Measurements from ENCODE around the gene ADAMTS17. TPM values are rescaled to one million over a fixed set of nuclear protein-coding genes. Genes with fewer than 3 reads are reported as not detected.
A peak's percentile ranks its signal among the peaks of the same experiment; 100 is the strongest.

ADAMTS17 gene
- total RNA-seq, 6 experiments from 2014 or later: 14.6 to 34.7 (median 24.2) TPM

DNA sequence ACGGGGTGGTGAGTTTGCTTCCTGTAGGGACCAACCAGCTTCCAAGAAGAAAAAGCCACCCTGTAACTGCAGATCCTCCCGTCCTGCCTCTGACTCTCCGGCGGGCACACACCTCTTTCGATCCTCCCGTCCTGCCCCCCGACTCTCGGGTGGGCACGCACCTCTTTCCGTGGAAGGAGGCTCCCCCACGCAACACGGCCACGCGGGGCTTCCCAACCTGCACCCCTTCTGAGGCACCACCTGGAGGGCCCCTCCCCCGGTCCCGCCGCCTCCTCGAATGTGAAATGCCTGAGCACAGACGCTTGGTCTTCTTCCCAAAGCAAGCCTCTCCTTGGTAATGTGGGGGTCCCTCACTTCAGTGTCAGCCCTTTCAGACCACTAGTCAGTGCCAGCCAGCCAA lies 7.3 kb downstream of the ADAMTS17 start:
- TF ChIP-seq, protein P1, sequence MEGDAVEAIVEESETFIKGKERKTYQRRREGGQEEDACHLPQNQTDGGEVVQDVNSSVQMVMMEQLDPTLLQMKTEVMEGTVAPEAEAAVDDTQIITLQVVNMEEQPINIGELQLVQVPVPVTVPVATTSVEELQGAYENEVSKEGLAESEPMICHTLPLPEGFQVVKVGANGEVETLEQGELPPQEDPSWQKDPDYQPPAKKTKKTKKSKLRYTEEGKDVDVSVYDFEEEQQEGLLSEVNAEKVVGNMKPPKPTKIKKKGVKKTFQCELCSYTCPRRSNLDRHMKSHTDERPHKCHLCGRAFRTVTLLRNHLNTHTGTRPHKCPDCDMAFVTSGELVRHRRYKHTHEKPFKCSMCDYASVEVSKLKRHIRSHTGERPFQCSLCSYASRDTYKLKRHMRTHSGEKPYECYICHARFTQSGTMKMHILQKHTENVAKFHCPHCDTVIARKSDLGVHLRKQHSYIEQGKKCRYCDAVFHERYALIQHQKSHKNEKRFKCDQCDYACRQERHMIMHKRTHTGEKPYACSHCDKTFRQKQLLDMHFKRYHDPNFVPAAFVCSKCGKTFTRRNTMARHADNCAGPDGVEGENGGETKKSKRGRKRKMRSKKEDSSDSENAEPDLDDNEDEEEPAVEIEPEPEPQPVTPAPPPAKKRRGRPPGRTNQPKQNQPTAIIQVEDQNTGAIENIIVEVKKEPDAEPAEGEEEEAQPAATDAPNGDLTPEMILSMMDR (IDR thresholded peaks at IDR 0.05): no peak
- no peak for TF ChIP-seq POLR2A (IDR thresholded peaks at IDR 0.05)
- intact Hi-C loops (cut with DNase I): loop anchor here in 1 of 2 donors (10.0 kb wide), 1 partner anchor 400 kb away; no protein-coding TSS in a partner anchor
- Histone ChIP-seq H3K4me1 (no peaks in the 10 kb centered on the region), H3K27ac (no peak overlapping the region), H3K4me3 (no peak overlapping the region), H3K36me3 (no peaks in the 10 kb centered on the region), H3K9me3 (no peaks in the 10 kb centered on the region), H3K27me3 (no peaks in the 10 kb centered on the region)
- DNase-seq (no peak), ATAC-seq (no peak)
- no CpG with 5 or more reads among the region's 19 CpGs for WGBS (ENCODE audit: insufficient coverage, low coverage, low lambda C conversion rate, missing lambda C conversion rate)

DNA sequence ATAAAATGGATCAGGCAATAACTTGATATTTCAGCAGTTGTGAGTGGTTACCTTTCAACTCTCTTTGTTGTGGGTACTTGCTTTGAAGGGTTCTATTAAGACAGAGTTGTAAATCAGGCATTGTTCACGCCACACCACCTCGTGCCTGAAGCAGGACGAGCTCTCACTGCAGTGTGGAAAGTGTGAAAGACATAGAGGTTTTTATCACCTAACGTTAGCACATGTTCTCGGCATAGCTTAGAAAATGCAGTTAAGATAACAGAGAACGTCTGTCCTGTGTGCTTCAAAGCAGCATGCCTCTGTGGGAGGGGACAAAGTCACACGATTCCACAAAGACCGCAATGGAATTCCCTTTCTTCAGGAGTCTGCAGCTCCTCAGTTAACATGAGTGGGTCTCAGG lies 7.8 kb downstream of the ADAMTS17 start:
- no peak overlapping the region for H3K4me3 ChIP-seq
- ATAC-seq (peak in 1 of 4 donors; percentile 20), DNase-seq (no peak)
- H3K9me3 ChIP-seq: no peaks in the 10 kb centered on the region
- TF ChIP-seq POLR2A (IDR thresholded peaks at IDR 0.05): no peak
- H3K36me3 ChIP-seq: no peaks in the 10 kb centered on the region
- no peaks in the 10 kb centered on the region for H3K4me1 ChIP-seq
- intact Hi-C loops (cut with DNase I): loop anchor here in 1 of 2 donors (10.0 kb wide), 1 partner anchor 399 kb away; no protein-coding TSS in a partner anchor
- WGBS (ENCODE audit: insufficient coverage, low coverage, low lambda C conversion rate, missing lambda C conversion rate): 58% methylated on average over 8 of the region's 8 CpGs
- H3K27ac ChIP-seq: no peak overlapping the region
- no peaks in the 10 kb centered on the region for H3K27me3 ChIP-seq

DNA sequence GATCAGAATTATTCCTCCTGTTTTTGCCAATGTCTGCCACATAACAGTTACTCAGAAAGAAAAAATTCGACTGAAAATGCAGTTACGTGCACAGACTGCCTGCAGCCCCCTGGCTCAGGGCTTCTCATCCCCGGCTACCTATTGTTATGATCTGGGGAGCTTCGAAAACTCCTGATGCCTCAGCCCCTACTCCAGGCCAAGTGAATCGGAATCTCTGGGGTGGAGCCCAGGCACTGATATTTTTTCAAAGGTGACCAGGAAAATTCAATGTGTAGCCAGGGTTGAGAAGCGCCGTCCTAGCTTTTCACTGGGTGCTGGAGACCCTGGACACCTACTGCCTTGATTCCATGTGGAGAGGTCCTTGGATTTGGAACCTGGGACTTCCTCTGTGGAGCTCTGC lies 8.5 kb downstream of the ADAMTS17 start:
- Histone ChIP-seq H3K27ac (no peak overlapping the region), H3K27me3 (no peaks in the 10 kb centered on the region), H3K36me3 (no peaks in the 10 kb centered on the region), H3K4me1 (no peaks in the 10 kb centered on the region), H3K9me3 (no peaks in the 10 kb centered on the region), H3K4me3 (no peak overlapping the region)
- WGBS (ENCODE audit: insufficient coverage, low coverage, low lambda C conversion rate, missing lambda C conversion rate): 80% methylated on average over 3 of the region's 7 CpGs
- DNase-seq (no peak), ATAC-seq (no peak)
- no peak for TF ChIP-seq POLR2A (IDR thresholded peaks at IDR 0.05)
- TF ChIP-seq, protein P1 (IDR thresholded peaks at IDR 0.05): no peak
- intact Hi-C loops (cut with DNase I): loop anchor here in 1 of 2 donors (10.0 kb wide), 1 partner anchor 398 kb away; no protein-coding TSS in a partner anchor

DNA sequence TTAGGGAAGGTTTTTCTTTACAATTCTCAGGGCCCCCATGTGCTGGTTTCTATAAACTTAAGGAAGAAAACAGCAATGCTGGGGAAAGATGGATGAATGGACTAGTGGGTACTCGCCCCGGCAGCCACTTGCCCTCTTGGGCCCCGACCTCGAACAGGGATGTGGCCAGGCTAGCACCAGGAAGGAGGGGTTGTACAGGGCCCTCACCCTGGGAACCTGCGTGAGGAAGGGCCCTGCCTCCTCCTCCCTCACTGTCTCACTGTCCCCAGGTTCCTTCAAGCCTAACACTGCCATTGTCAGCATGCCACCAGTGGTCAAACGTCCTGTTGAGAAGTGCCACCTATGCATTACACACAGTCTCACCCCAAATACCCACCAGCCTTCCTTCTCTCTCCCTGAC lies 9.1 kb downstream of the ADAMTS17 start:
- DNase-seq (no peak), ATAC-seq (no peak)
- WGBS (ENCODE audit: insufficient coverage, low coverage, low lambda C conversion rate, missing lambda C conversion rate): 63% methylated on average over 1 of the region's 6 CpGs
- Histone ChIP-seq H3K36me3 (no peaks in the 10 kb centered on the region), H3K27ac (no peak overlapping the region), H3K27me3 (no peaks in the 10 kb centered on the region), H3K9me3 (no peaks in the 10 kb centered on the region), H3K4me3 (no peak overlapping the region), H3K4me1 (no peaks in the 10 kb centered on the region)
- intact Hi-C loops (cut with DNase I): loop anchor here in 1 of 2 donors (10.0 kb wide), 1 partner anchor 398 kb away; no protein-coding TSS in a partner anchor
- TF ChIP-seq, protein P1 (IDR thresholded peaks at IDR 0.05): no peak
- TF ChIP-seq POLR2A (IDR thresholded peaks at IDR 0.05): no peak

DNA sequence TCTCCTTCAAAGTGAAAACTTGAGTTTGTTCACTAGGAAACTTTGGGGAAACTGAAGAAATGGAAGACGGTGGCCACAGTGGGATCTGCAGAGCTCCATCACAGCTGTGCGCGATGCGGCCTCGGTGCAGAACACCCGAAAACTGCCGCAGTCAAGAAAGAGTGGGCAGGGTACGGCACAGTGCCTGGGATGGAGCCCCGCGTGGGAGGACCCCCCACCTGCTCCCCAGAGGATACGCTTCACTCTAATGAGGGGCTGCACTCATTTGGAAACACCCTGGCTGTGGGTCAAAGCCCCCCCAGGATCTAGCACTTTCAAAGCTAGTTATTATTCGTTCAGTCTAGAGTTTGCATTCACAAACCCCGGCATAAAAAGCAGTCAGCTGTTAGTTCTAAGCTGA lies 9.5 kb downstream of the ADAMTS17 start:
- 91% methylated on average over 5 of the region's 13 CpGs for WGBS (ENCODE audit: insufficient coverage, low coverage, low lambda C conversion rate, missing lambda C conversion rate)
- intact Hi-C loops (cut with DNase I): loop anchor here in 1 of 2 donors (10.0 kb wide), 1 partner anchor 397 kb away; no protein-coding TSS in a partner anchor

More for the DNA sequence above, 9.5 kb downstream of the ADAMTS17 start:
- TF ChIP-seq POLR2A (IDR thresholded peaks at IDR 0.05): no peak
- TF ChIP-seq, protein P1 (IDR thresholded peaks at IDR 0.05): no peak
- ATAC-seq (no peak), DNase-seq (no peak)
- no peaks in the 10 kb centered on the region for H3K9me3 ChIP-seq
- no peaks in the 10 kb centered on the region for H3K27me3 ChIP-seq
- no peak overlapping the region for H3K4me3 ChIP-seq
- no peak overlapping the region for H3K27ac ChIP-seq
- peaks cover 0 to 1% (median 0%) of the 10 kb centered on the region in 4 donors for H3K36me3 ChIP-seq
- no peaks in the 10 kb centered on the region for H3K4me1 ChIP-seq

All from right lobe of liver (tissue), 6 donors.